ENCODE results near the gene NAP1L4. TPM values are rescaled to one million over a fixed set of nuclear protein-coding genes. Genes with fewer than 3 reads are reported as not detected.

Gene NAP1L4
- total RNA-seq, 1 experiment from 2014 or later, result 98.0 TPM

- no peak for DNase-seq
- Histone ChIP-seq H3K9me3 (no peaks in the 10 kb centered on the region), H3K36me3 (peaks cover 3% of the 10 kb centered on the region; the same call in 1 of the 2 replicates), H3K4me3 (no peak overlapping the region), H3K27me3 (no peaks in the 10 kb centered on the region)
Measured at GRCh38 chr11:2926611-2927051, 65.5 kb downstream of the NAP1L4 start.

GRCh38 chr11:2924821-2925675, 67.1 kb downstream of the NAP1L4 start:
- H3K36me3 ChIP-seq, result peaks cover 3% of the 10 kb centered on the region; the same call in 1 of the 2 replicates

GRCh38 chr11:2924381-2924780, 67.7 kb downstream of the NAP1L4 start:
- H3K4me3 ChIP-seq, result no peak overlapping the region
- no peaks in the 10 kb centered on the region for H3K27me3 ChIP-seq
- H3K9me3 ChIP-seq, result no peaks in the 10 kb centered on the region
- no peak for DNase-seq
- H3K36me3 ChIP-seq, result peaks cover 3% of the 10 kb centered on the region; the same call in 1 of the 2 replicates

More at GRCh38 chr11:2924821-2925675, 67.1 kb downstream of the NAP1L4 start:
- Histone ChIP-seq H3K4me3 (no peak overlapping the region), H3K9me3 (no peaks in the 10 kb centered on the region), H3K27me3 (no peaks in the 10 kb centered on the region)
- no peak for DNase-seq

- Histone ChIP-seq H3K4me3 (no peak overlapping the region), H3K36me3 (peaks cover 3% of the 10 kb centered on the region; the same call in 1 of the 2 replicates), H3K9me3 (no peaks in the 10 kb centered on the region), H3K27me3 (no peaks in the 10 kb centered on the region)
- DNase-seq, result no peak
Measured at GRCh38 chr11:2923446-2924375, 68.4 kb downstream of the NAP1L4 start.

- H3K27me3 ChIP-seq, result no peaks in the 10 kb centered on the region
- H3K36me3 ChIP-seq, result peaks cover 1% of the 10 kb centered on the region; the same call in 1 of the 2 replicates
- DNase-seq, result no peak
- H3K4me3 ChIP-seq, result no peak overlapping the region
- no peaks in the 10 kb centered on the region for H3K9me3 ChIP-seq
Measured at GRCh38 chr11:2922655-2923054, 69.5 kb downstream of the NAP1L4 start.

GRCh38 chr11:2921742-2922493, 70.2 kb downstream of the NAP1L4 start:
- Histone ChIP-seq H3K9me3 (no peaks in the 10 kb centered on the region), H3K27me3 (no peaks in the 10 kb centered on the region), H3K36me3 (no peaks in the 10 kb centered on the region), H3K4me3 (no peak overlapping the region)
- no peak for DNase-seq

GRCh38 chr11:2921261-2921660, 70.9 kb downstream of the NAP1L4 start:
- no peak for DNase-seq
- Histone ChIP-seq H3K4me3 (no peak overlapping the region), H3K36me3 (no peaks in the 10 kb centered on the region), H3K27me3 (no peaks in the 10 kb centered on the region), H3K9me3 (no peaks in the 10 kb centered on the region)

GRCh38 chr11:2920343-2920742, 71.8 kb downstream of the NAP1L4 start:
- Histone ChIP-seq H3K9me3 (no peaks in the 10 kb centered on the region), H3K4me3 (no peak overlapping the region), H3K27me3 (no peaks in the 10 kb centered on the region), H3K36me3 (no peaks in the 10 kb centered on the region)
- no peak for DNase-seq

- H3K27me3 ChIP-seq, result no peaks in the 10 kb centered on the region
- no peaks in the 10 kb centered on the region for H3K36me3 ChIP-seq
- DNase-seq, result no peak
- H3K4me3 ChIP-seq, result no peak overlapping the region
- no peaks in the 10 kb centered on the region for H3K9me3 ChIP-seq
Measured at GRCh38 chr11:2919837-2920236, 72.3 kb downstream of the NAP1L4 start.

- no peak for DNase-seq
- Histone ChIP-seq H3K36me3 (no peaks in the 10 kb centered on the region), H3K9me3 (no peaks in the 10 kb centered on the region), H3K4me3 (no peak overlapping the region), H3K27me3 (no peaks in the 10 kb centered on the region)
Measured at GRCh38 chr11:2919188-2919587, 72.9 kb downstream of the NAP1L4 start.

GRCh38 chr11:2917842-2918490, 74.2 kb downstream of the NAP1L4 start:
- H3K27me3 ChIP-seq, result no peaks in the 10 kb centered on the region
- H3K36me3 ChIP-seq, result no peaks in the 10 kb centered on the region
- no peak overlapping the region for H3K4me3 ChIP-seq
- DNase-seq, result no peak
- no peaks in the 10 kb centered on the region for H3K9me3 ChIP-seq

- no peak for DNase-seq
- Histone ChIP-seq H3K36me3 (no peaks in the 10 kb centered on the region), H3K4me3 (no peak overlapping the region), H3K27me3 (no peaks in the 10 kb centered on the region), H3K9me3 (no peaks in the 10 kb centered on the region)
Measured at GRCh38 chr11:2916892-2917645, 75.1 kb downstream of the NAP1L4 start.

GRCh38 chr11:2916114-2916891, 75.8 kb downstream of the NAP1L4 start:
- no peaks in the 10 kb centered on the region for H3K9me3 ChIP-seq
- DNase-seq, result no peak
- H3K36me3 ChIP-seq, result no peaks in the 10 kb centered on the region
- H3K4me3 ChIP-seq, result no peak overlapping the region
- H3K27me3 ChIP-seq, result no peaks in the 10 kb centered on the region

- no peak overlapping the region for H3K4me3 ChIP-seq
- H3K36me3 ChIP-seq, result no peaks in the 10 kb centered on the region
- DNase-seq, result no peak
- no peaks in the 10 kb centered on the region for H3K27me3 ChIP-seq
- H3K9me3 ChIP-seq, result no peaks in the 10 kb centered on the region
Measured at GRCh38 chr11:2915473-2915872, 76.7 kb downstream of the NAP1L4 start.
